HEK293T (cell line): Measurements from ENCODE around the gene SPOPL.
"Not testable (repeated sequence)": the region's sequence is repeated elsewhere in the genome, so short reads cannot be mapped to it uniquely, and the experiment has no call there.

Source experiments
- CTCF ChIA-PET: fragments of 350-600 bp; formaldehyde crosslinking; extraction: SDS; loops from one replicate; lab custom pipeline; 2021; ENCODE audit warnings: antibody characterized with exemption, inconsistent platforms; lab: Yijun Ruan, JAX
- POLR2A ChIA-PET: fragments of 350-600 bp; formaldehyde crosslinking; extraction: SDS; loops from one replicate; lab custom pipeline; 2020; ENCODE audit warnings: antibody characterized with exemption, inconsistent platforms; lab: Yijun Ruan, JAX
- DNase-seq: peaks from one replicate; pipeline ENCODE4 v3.0.0; 2012; ENCODE audit warnings: mixed read lengths; ENCODE audit errors: extremely low spot score
- ARNT ChIP-seq: fragments of 450-650 bp; IDR thresholded peaks from 2 replicates; pipeline ENCODE4 v1.6.1; 2017; ENCODE audit warnings: mild to moderate bottlenecking
- BHLHE40 ChIP-seq: fragments of 450-650 bp; IDR thresholded peaks from 2 replicates; pipeline ENCODE4 v1.6.1; 2016; ENCODE audit warnings: mild to moderate bottlenecking, moderate library complexity, borderline replicate concordance
- CTBP1 ChIP-seq: fragments of 450-650 bp; IDR thresholded peaks from 2 replicates; pipeline ENCODE4 v1.6.1; 2016; ENCODE audit warnings: borderline replicate concordance
- ELF4 ChIP-seq: fragments of 450-650 bp; IDR thresholded peaks from 2 replicates; pipeline ENCODE4 v1.6.1; 2017; ENCODE audit warnings: antibody characterized with exemption
- FOXA1 ChIP-seq: fragments of 450-650 bp; IDR thresholded peaks from 2 replicates; pipeline ENCODE4 v1.6.1; 2016; ENCODE audit warnings: mild to moderate bottlenecking
- FOXK2 ChIP-seq: fragments of 450-650 bp; IDR thresholded peaks from 2 replicates; pipeline ENCODE4 v1.6.1; 2016; ENCODE audit warnings: mild to moderate bottlenecking
- FOXM1 ChIP-seq: fragments of 450-650 bp; IDR thresholded peaks from 2 replicates; pipeline ENCODE4 v1.6.1; 2017; ENCODE audit warnings: mild to moderate bottlenecking, borderline replicate concordance
- HDGF ChIP-seq: fragments of 450-650 bp; IDR thresholded peaks from 2 replicates; pipeline ENCODE4 v1.6.1; 2017; ENCODE audit warnings: antibody characterized with exemption, borderline replicate concordance
- L3MBTL2 ChIP-seq: fragments of 450-650 bp; conservative IDR thresholded peaks from 2 replicates; pipeline ENCODE4 v1.6.1; 2016; ENCODE audit warnings: mild to moderate bottlenecking
- LEF1 ChIP-seq: fragments of 450-650 bp; IDR thresholded peaks from 2 replicates; pipeline ENCODE4 v1.6.1; 2017; ENCODE audit warnings: mild to moderate bottlenecking, borderline replicate concordance
- NFRKB ChIP-seq: fragments of 450-650 bp; IDR thresholded peaks from 2 replicates; pipeline ENCODE4 v1.6.1; 2016; ENCODE audit warnings: mild to moderate bottlenecking, moderate library complexity
- PKNOX1 ChIP-seq: fragments of 450-650 bp; IDR thresholded peaks from 2 replicates; pipeline ENCODE4 v1.6.1; 2016
- SP1 ChIP-seq: fragments of 450-650 bp; IDR thresholded peaks from 2 replicates; pipeline ENCODE4 v1.6.1; 2017
- SUZ12 ChIP-seq: fragments of 450-650 bp; IDR thresholded peaks from 2 replicates; pipeline ENCODE4 v1.6.1; 2016; ENCODE audit warnings: mild to moderate bottlenecking
- TARDBP ChIP-seq: fragments of 450-650 bp; IDR thresholded peaks from 2 replicates; pipeline ENCODE4 v1.6.1; 2016
- ZNF384 ChIP-seq: fragments of 450-650 bp; IDR thresholded peaks from 2 replicates; pipeline ENCODE4 v1.6.1; 2016

Gene SPOPL

GRCh38 chr2:138515092-138515491 lies 13.5 kb downstream of the SPOPL start:
- DNase-seq, result no peak
- TF ChIP-seq SP1, result no peak
- no peak for TF ChIP-seq FOXA1
- TF ChIP-seq SUZ12, result no peak
- no peak for TF ChIP-seq TARDBP
- no peak for TF ChIP-seq BHLHE40
- TF ChIP-seq ARNT, result no peak
- TF ChIP-seq NFRKB, result no peak
- no peak for TF ChIP-seq HDGF
- TF ChIP-seq ELF4, result no peak
- TF ChIP-seq FOXM1, result no peak
- no peak for TF ChIP-seq CTBP1
- no peak for TF ChIP-seq ZNF384
- no peak for TF ChIP-seq L3MBTL2
- no peak for TF ChIP-seq LEF1
- no peak for TF ChIP-seq PKNOX1
- TF ChIP-seq FOXK2, result no peak
- ChIA-PET POLR2A (no interaction called here), CTCF (no interaction called here)

GRCh38 chr2:138516030-138516704 lies 14.6 kb downstream of the SPOPL start:
- TF ChIP-seq HDGF (no peak), NFRKB (no peak), FOXM1 (no peak), FOXK2 (no peak), FOXA1 (no peak), SP1 (no peak), ZNF384 (no peak), SUZ12 (no peak), LEF1 (no peak), ELF4 (no peak), PKNOX1 (no peak), TARDBP (no peak), L3MBTL2 (no peak), ARNT (no peak), BHLHE40 (no peak), CTBP1 (no peak)
- CTCF ChIA-PET, result no interaction called here
- no peak for DNase-seq
- POLR2A ChIA-PET, result no interaction called here

GRCh38 chr2:138518860-138519259 lies 17.3 kb downstream of the SPOPL start:
- TF ChIP-seq SP1 (no peak), SUZ12 (no peak)
- ChIA-PET CTCF (no interaction called here), POLR2A (no interaction called here)
- DNase-seq, result no peak

- POLR2A ChIA-PET, result interaction anchor here (1.2 kb wide), 1 partner anchor 21 kb away, joined by 3 read pairs; no protein-coding TSS in a partner anchor
- CTCF ChIA-PET, result no interaction called here
Measured at GRCh38 chr2:138521821-138522220, 20.3 kb downstream of the SPOPL start.

GRCh38 chr2:138522556-138522955 lies 21.0 kb downstream of the SPOPL start:
- ChIA-PET POLR2A (interaction anchor here (1.2 kb wide), 1 partner anchor 21 kb away, joined by 3 read pairs; no protein-coding TSS in a partner anchor), CTCF (no interaction called here)
- TF ChIP-seq SUZ12 (no peak), ZNF384 (no peak), NFRKB (no peak), LEF1 (no peak), FOXA1 (no peak), HDGF (no peak), CTBP1 (no peak), L3MBTL2 (no peak), FOXM1 (no peak), FOXK2 (no peak), ELF4 (no peak), ARNT (no peak), TARDBP (no peak), SP1 (no peak), BHLHE40 (no peak), PKNOX1 (no peak)
- no peak for DNase-seq

More at GRCh38 chr2:138521821-138522220, 20.3 kb downstream of the SPOPL start:
- TF ChIP-seq SP1 (no peak), TARDBP (no peak), FOXK2 (no peak), FOXA1 (no peak), L3MBTL2 (no peak), CTBP1 (no peak), NFRKB (no peak), ARNT (no peak), SUZ12 (no peak), PKNOX1 (no peak), FOXM1 (no peak), LEF1 (no peak), BHLHE40 (no peak), HDGF (no peak), ZNF384 (no peak), ELF4 (no peak)
- no peak for DNase-seq

- POLR2A ChIA-PET, result interaction anchor here (1.2 kb wide), 1 partner anchor 22 kb away, joined by 3 read pairs; no protein-coding TSS in a partner anchor
- DNase-seq, CTCF ChIA-PET: not testable (repeated sequence)
Measured at GRCh38 chr2:138523018-138523672, 21.6 kb downstream of the SPOPL start.

GRCh38 chr2:138523673-138524042 lies 22.1 kb downstream of the SPOPL start:
- DNase-seq, CTCF ChIA-PET, POLR2A ChIA-PET: not testable (repeated sequence)

GRCh38 chr2:138524353-138524752 lies 22.8 kb downstream of the SPOPL start:
- CTCF ChIA-PET, DNase-seq, POLR2A ChIA-PET: not testable (repeated sequence)
